ENCODE measurements around the gene TAF13. TPM values are rescaled to one million over a fixed set of nuclear protein-coding genes. Genes with fewer than 3 reads are reported as not detected.

Gene TAF13
- total RNA-seq, 1 experiment from 2014 or later = 21.9 TPM

DNA sequence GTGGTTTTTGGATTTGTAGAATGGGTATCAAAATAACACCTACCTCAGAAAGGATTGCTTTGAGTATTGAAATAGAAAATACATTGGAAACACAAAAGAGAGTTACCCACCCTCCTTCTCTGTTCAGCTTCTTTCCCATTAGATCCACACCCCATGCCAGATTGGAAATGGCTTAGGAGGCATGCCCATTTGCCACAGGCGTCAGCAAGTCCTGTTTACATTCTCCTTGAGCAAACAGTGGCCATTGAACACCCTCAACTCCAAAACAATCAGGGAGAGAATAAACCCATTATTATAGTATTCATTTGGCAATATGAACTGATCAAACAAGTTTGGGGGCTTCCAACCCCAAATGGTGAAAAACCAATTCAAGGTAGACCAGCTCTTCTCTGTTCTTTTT lies 40.5 kb upstream of the TAF13 start:
- Mint-ChIP-seq H3K27ac (ENCODE audit: unreplicated experiment) (no peak overlapping the region), H3K4me3 (ENCODE audit: unreplicated experiment) (no peak overlapping the region), H3K27me3 (ENCODE audit: insufficient read depth, unreplicated experiment) (no peaks in the 10 kb centered on the region), H3K9me3 (ENCODE audit: unreplicated experiment) (no peaks in the 10 kb centered on the region), H3K36me3 (ENCODE audit: insufficient read depth, unreplicated experiment) (peaks cover 10% of the 10 kb centered on the region), H3K4me1 (ENCODE audit: low read depth, unreplicated experiment) (no peaks in the 10 kb centered on the region)
- no TSS peak for BruUV-seq (replicated peaks)
- no peak for DNase-seq
- ChIA-PET CTCF (interaction anchor here (0.9 kb wide), 1 partner anchor 16 kb away, joined by 3 read pairs; no protein-coding TSS in a partner anchor), POLR2A (no interaction called here)
- no peaks in the 10 kb centered on the region for H3K27me3 ChIP-seq (replicated peaks; ENCODE audit: control insufficient read depth, insufficient read depth, low read length)
- no peak for TF ChIP-seq CTCF (IDR thresholded peaks at IDR 0.05; ENCODE audit: insufficient read depth in 1 of 2, low read depth in 1 of 2, low read length in 1 of 2, severe bottlenecking in 1 of 2, unreplicated experiment in 1 of 2)
- intact Hi-C loops (cut with micrococcal nuclease; ENCODE audit: unreplicated experiment) = no loop called here
- H3K4me3 ChIP-seq (ENCODE audit: low read depth, low read length) = no peak overlapping the region
- no peaks in the 10 kb centered on the region for H3K9me3 ChIP-seq
- no peaks in the 10 kb centered on the region; the same call in 1 of the 2 replicates for H3K4me1 ChIP-seq
- no peaks in the 10 kb centered on the region for H3K36me3 ChIP-seq (ENCODE audit: control insufficient read depth, insufficient read depth, low read length)

DNA sequence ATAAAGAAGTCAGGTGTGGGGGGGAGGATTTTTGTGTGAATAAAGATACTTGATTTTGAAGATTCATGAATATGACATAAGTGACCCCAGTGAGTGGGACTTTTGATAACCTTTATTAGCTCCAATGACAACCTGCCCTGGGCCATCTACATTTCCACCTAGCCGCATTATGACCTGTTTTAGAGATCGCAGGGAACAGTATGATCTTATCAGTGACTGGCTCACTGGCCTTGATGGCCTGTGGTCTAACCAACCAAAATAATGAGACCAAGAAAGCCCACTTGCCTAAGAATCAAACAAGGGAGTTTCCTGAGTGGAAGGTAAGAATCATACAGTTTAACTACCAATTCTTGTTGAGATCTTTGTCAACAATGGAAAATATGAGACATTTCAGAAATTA lies 39.9 kb upstream of the TAF13 start:
- H3K27me3 ChIP-seq (replicated peaks; ENCODE audit: control insufficient read depth, insufficient read depth, low read length) = no peaks in the 10 kb centered on the region
- no peak overlapping the region for H3K4me3 Mint-ChIP-seq (ENCODE audit: unreplicated experiment)
- H3K36me3 ChIP-seq (ENCODE audit: control insufficient read depth, insufficient read depth, low read length) = no peaks in the 10 kb centered on the region
- no TSS peak for BruUV-seq (replicated peaks)
- no peak for TF ChIP-seq CTCF (IDR thresholded peaks at IDR 0.05; ENCODE audit: insufficient read depth in 1 of 2, low read depth in 1 of 2, low read length in 1 of 2, severe bottlenecking in 1 of 2, unreplicated experiment in 1 of 2)
- H3K4me1 Mint-ChIP-seq (ENCODE audit: low read depth, unreplicated experiment) = no peaks in the 10 kb centered on the region
- H3K36me3 Mint-ChIP-seq (ENCODE audit: insufficient read depth, unreplicated experiment) = peaks cover 10% of the 10 kb centered on the region
- H3K9me3 ChIP-seq = no peaks in the 10 kb centered on the region
- H3K4me1 ChIP-seq = no peaks in the 10 kb centered on the region; the same call in 1 of the 2 replicates
- DNase-seq = no peak
- H3K27ac Mint-ChIP-seq (ENCODE audit: unreplicated experiment) = no peak overlapping the region
- H3K27me3 Mint-ChIP-seq (ENCODE audit: insufficient read depth, unreplicated experiment) = no peaks in the 10 kb centered on the region
- no peaks in the 10 kb centered on the region for H3K9me3 Mint-ChIP-seq (ENCODE audit: unreplicated experiment)
- ChIA-PET POLR2A (no interaction called here), CTCF (no interaction called here)
- intact Hi-C loops (cut with micrococcal nuclease; ENCODE audit: unreplicated experiment) = no loop called here
- H3K4me3 ChIP-seq (ENCODE audit: low read depth, low read length) = no peak overlapping the region

GRCh38 chr1:109114342-109114674 lies 38.5 kb upstream of the TAF13 start:
- Mint-ChIP-seq H3K27ac (ENCODE audit: unreplicated experiment) (no peak overlapping the region), H3K36me3 (ENCODE audit: insufficient read depth, unreplicated experiment) (peaks cover 14% of the 10 kb centered on the region), H3K27me3 (ENCODE audit: insufficient read depth, unreplicated experiment) (no peaks in the 10 kb centered on the region), H3K9me3 (ENCODE audit: unreplicated experiment) (no peaks in the 10 kb centered on the region), H3K4me1 (ENCODE audit: low read depth, unreplicated experiment) (no peaks in the 10 kb centered on the region), H3K4me3 (ENCODE audit: unreplicated experiment) (no peak overlapping the region)
- BruUV-seq (replicated peaks) = no TSS peak
- DNase-seq = no peak
- Histone ChIP-seq H3K9me3 (no peaks in the 10 kb centered on the region), H3K27me3 (replicated peaks; ENCODE audit: control insufficient read depth, insufficient read depth, low read length) (no peaks in the 10 kb centered on the region), H3K4me1 (no peaks in the 10 kb centered on the region; the same call in 1 of the 2 replicates), H3K36me3 (ENCODE audit: control insufficient read depth, insufficient read depth, low read length) (no peaks in the 10 kb centered on the region), H3K4me3 (ENCODE audit: low read depth, low read length) (no peak overlapping the region; the same call in 1 of the 2 replicates)
- intact Hi-C loops (cut with micrococcal nuclease; ENCODE audit: unreplicated experiment) = no loop called here
- no peak for TF ChIP-seq CTCF (IDR thresholded peaks at IDR 0.05; ENCODE audit: insufficient read depth in 1 of 2, low read depth in 1 of 2, low read length in 1 of 2, severe bottlenecking in 1 of 2, unreplicated experiment in 1 of 2)
- POLR2A ChIA-PET = no interaction called here
- CTCF ChIA-PET = no interaction called here
